Measurements from ENCODE around the gene NOC4L.

NOC4L gene

DNA sequence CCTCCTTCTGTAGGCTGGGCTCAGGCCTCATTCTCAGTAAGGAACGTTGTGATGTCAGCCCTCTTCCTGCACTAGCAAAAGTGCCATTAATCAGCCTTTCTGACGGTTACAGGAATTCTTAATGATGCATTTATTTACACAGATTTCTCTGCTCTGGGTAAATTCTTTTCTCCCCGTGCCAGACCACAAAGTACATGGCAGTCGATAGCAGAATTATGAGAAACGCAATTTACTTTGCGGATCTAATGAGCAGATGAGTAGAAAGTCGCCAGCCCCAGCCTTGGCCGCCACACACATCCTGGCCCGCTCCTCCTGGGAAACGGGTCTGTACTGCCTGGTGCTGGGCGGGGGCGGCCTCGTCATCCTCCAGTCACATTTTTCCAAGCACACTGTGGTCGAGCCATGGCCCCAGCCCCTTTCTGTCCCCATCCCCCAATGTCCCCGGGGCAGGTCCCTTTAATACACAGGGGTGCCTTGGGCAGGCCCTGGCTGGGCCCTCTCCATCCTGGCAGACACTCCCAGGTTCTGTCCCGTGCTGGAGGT is 25.9 kb downstream of the NOC4L start:
- DNase-seq, result no peak

DNA sequence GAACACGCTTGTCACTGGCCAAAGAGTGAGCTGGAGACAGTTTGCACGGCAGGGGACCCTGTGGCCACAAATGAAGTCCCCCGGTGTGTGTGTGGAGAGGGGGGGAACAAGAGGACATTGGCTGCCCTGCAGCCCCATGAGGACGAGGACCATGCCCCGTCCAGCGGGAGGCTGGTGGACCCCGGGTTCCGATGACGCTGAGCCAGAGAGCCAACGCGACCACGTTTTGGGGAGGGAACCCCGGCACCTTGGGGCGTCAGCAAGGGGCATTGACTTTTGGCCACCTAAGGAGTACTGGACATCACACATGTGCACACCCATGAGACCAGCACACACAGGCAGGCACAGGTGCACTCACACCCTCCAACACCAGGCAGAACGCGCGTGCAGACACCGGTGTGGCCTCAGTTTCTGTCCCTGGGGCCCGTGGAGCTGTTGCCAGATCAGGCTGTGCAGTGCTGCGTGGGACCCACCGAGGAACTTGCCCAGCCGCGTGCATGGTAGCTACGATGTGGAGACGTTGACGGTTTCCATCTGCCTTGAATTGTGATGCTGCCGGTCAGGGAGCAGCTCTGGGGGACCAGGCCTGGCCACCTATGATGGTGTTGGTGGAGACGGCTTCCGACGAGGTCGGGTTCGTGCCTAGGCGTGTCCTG is 26.5 kb downstream of the NOC4L start:
- no peak for DNase-seq

DNA sequence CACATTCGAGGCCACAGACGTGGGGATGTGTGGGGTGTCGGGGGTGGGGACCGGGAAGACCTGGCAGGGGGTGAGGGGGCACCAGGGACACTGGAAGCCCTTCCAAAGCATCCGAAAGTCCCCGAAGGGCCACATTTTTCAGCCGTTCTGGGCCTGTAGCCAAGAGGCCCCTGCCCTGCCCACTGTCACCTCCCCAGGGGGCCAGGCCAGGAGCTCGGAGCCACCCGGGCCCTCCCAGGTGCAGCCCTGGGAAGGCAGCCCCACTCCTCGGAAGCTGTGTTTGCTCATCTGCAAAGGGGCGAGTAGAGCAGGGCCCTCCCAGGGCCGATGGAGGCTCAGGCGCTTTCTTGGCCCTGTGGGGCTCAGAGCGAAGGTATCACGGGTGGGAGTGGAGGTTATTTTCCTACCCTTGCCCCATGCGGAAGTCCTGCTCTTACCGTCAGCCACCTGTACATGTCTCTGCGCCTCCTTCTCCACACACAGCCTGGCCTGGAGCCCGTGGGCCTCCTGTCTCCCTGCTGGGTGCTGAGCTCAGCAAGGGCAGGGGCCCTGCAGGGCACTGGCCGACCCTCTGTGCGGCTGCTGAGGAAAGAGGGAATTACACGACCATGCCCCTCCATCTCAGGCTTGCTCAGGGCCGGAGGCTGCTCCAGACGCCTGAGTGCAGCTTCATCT is 27.2 kb downstream of the NOC4L start:
- DNase-seq, result no peak

DNA sequence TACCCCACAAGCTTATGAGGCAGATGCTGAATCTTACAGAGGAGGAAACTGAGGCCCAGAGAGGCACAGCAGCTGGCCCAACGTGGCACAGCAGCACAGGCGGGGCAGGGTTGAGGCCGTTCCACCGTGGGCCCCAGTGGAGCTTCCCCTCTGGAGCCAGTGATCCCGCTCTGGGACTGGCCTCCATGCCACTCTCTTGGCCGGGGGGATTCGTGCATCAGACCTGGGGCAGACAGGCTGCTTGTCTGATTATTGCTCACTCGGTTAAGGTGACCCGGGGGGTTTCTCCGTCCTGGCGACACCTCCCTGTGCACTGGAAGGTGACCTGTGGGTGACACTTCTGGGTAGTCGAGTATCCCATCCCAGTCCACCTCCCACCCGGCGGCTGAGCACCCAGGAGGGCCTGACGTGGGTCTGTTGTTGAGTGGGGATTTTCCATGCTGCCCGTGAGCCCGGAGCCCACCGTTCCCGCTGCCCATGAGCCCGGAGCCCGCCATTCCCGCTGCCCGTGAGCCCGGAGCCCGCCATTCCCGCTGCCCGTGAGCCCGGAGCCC is 27.8 kb downstream of the NOC4L start:
- no peak for DNase-seq

DNA sequence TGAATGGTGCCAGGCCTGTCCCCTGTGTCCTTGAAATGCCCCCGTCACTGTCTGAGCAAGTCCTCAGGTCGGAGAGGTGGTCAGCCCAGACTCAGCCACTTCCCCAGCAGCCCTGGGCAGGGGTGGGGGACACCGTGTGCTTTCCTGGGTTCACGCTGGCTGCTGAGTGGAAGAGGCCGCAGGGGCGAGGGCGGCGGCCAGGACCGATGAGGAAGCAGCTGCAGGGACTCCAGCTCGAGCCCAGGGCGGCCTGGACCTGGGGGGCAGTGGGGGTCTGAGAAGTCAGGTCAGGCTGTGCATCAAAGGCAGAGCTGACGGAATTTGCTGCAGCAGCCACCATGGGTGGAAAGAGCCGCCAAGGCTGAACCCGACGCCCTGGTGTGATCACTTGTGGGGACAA is 28.4 kb downstream of the NOC4L start:
- DNase-seq, result no peak

DNA sequence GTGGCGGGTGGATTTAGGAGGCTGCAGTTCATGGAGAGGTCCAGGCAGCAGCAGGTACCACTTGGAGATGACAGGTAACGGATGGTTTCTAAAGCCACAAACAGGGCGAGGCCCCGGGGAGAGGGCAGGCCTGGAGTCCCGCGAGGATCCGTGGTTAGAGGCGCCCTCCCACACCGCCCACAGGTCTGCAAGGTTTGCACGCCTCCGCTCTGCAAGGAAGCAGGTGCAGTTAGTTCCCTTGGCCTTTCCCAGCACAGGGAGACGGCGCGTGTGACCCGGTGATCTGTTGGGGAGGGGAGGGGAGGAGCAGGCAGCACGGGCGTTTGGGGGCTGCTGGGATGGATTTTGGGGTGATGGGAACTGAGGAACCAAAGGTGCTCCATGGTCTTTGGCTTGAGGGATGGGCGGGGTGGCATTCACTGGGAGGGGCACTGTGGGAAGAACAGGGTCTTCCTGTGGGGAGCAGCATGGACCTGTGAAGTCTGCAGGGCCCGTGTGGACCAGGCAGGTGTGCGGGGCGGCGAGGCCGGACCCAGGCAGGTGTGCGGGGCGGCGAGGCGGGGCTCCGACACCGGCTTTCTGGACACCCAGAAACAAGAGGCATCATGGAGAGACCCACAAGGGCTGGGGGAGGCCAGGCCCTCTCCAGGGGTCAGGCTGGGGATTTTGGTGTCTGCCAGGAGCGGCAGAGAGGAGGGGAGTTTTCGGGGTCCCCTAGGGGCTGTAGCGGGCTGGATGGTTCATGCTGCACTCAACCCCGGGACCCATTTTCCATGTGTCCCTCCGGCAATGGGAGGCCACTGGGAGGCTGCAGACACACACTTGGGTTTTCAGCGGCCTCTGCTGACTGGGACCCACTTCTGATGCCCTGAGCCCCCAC is 29.1 kb downstream of the NOC4L start:
- DNase-seq, result no peak

DNA sequence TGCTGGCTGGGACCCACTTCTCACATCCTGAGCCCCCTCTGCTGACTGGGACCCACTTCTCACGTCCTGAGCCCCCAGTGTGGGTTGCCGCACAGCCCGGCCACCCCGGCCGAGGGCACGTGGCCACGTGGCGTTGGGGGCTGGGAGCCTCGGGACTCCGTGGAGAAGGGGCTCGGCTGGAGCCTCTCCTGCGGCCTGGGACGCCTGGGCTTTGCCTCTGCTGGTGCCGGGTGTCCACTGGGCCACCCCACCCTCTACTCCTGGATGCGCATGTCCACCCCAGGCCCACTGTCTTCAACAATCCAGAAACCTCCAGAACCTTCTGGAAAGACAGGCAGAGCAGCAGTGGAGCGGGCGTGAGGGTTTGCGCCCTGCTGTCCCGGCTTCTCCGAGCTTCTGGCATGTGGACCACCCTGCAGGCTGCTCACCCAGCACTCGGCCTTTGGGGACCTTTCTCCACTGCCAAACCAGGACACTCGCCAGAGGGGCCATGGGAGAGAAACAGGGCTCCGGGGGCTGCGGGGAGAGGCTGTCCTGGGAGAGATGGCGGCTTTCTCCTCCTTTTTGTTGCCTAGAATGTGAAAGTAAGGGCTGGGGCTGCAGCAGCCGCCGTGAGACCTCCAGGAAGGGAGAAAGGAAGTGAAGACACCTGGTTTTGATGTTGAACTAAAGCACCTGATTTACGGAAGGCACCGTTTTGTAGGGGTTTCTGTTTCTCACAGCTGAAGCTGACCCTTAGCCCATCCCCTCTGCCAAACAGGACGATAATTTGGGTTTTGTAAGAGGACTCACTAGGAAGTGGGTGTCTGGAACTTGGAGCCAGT is 30.0 kb downstream of the NOC4L start:
- DNase-seq, result no peak

DNA sequence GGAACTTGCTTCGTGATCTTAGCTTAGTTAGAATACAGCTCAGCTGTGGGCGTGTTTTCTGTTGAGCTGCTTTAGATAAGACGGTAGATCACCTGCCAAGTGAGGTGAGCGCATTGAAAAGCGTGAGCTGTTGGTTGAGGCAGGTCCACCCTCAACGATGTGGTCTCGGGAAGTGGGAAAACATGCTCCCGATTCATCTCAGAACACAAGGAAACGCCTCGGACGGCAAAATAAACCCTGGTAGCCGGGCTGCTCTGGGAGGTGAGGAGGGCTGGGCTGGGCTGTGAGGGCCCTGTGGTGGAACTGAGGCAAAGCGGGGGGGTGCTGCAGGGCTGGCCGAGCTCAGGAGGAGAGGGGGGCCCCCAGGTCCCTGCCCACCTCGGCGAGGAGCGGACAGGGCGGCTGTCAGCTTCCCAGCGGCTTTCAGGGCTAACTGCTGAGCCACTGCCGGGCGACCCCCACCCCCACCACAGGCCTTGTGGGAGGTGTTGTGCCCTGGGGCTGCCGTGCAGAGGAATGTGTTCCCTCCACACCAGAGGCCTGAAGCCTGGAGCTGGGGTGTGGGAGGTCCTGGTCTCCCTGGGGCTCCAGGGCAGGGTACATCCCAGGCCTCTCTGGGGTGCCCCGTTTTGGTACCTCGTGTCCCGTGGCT is 30.7 kb downstream of the NOC4L start:
- DNase-seq, result no peak

DNA sequence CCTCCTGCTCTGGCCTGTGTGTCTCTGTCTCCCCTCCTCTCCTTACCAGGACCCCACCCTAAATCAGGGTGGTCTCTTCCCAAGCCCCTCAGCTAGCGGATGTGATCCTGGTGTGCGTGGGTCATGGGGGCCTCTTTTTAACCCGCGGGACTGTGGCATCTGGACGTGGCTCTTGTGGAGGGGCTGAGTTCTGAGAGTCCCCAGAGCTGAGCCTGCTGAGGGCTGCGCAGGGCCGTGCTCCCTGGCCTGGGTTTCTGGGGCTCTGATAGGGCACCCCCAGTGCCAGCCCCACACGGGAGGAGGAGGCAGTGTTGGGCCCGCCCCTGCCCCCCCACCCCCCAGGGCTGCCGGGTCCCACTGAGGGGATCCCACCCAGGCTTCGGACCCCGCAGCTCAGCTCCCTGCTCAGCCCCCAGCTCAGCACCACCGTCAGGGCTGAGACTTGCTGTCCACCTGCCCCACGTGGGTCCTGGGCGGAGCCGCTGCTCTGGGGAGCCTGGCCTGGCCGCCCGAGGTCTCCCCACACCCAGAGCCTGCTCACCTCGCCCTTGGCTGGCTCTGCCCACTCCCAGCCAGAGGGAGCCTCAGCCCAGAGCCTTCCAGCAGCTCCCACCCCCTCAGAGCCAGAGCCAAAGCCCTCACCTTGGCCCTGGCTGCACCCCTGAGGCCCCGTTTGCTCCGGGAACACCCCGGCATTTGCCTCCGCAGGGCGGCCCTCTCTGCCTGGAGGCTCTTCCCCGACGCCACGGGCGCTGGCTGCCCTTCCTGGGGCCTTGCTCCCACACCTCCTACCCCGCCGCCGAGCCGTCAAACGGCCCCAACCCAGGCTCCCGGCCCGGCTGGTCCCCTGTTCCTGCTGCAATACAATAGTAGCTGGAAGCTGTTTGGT is 31.5 kb downstream of the NOC4L start:
- no peak for DNase-seq

DNA sequence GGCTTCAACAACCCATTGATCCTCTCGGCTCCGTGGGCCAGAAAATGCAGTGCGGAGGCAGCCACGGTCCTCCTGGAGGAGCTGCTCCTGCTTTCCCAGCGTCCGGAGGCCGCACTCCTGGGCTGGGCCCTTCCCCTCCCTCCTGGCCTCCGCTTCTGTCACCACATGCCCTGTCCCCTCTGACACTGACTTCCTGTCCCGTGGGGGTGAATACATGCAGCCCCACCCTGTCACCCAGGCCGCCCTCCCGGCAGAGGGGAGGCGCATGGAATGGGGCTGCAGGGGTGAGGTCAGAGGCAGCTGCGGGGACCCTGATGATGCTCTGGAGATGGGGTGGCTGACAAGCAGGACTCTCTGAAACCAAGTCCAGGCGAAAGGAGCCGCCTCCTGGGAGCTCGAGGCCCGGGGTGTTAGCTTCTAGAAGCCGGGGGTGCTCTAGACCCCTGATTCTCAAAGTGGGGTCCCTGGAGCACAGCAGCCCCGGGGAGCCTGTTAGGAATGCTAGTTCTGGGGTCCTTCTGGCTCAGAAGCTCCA is 32.2 kb downstream of the NOC4L start:
- DNase-seq, result no peak

DNA sequence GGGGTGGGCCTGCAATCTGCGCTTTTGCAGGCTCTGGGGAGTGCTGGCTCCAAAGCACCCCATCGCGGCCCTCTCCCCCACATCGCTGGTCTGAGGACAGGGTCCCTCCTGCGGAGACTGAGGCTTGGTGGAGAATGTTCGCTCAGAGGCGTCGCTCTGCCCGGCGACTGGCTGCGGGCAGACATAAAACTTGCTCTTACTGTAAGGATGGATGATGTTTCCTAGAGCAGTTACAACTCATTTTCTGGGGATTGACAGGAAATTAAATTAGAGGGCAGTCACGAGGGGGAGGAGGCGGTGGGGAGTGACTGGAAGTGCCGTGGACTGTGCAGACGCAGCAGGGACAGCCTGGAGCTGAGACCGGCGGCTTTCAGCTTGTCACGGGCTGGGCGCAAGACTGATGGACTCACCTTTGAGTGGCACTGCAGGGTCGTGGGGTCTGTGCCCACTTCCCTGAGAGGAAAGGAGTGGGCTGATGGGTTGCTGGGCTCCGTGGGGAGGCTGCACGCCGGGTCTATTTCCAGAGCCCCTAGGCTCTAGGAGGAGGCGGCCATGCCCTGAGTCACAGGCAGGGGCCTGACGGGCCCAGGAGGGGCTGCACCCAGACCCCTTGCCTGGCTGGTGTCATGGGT is 32.8 kb downstream of the NOC4L start:
- no peak for DNase-seq

DNA sequence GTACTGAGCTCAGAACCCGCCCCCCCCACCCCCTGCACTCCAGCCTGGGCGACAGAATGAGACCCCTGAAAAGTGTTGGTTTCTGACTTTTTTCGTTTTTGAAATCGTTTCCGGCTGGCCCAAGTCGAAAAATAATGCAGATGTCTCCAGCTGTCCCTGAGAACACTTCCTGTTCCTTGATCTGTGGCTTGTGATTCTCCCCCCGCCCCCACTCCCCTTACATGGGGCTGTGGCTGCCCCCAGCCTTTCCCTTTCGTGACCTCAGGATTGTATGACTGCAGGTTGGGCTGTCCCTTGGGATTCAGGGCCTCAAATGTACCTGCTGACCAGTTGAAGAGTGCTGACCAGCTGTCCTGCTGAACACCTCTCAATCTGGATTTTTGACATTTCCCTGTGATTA is 34.1 kb downstream of the NOC4L start:
- no peak for DNase-seq

DNA sequence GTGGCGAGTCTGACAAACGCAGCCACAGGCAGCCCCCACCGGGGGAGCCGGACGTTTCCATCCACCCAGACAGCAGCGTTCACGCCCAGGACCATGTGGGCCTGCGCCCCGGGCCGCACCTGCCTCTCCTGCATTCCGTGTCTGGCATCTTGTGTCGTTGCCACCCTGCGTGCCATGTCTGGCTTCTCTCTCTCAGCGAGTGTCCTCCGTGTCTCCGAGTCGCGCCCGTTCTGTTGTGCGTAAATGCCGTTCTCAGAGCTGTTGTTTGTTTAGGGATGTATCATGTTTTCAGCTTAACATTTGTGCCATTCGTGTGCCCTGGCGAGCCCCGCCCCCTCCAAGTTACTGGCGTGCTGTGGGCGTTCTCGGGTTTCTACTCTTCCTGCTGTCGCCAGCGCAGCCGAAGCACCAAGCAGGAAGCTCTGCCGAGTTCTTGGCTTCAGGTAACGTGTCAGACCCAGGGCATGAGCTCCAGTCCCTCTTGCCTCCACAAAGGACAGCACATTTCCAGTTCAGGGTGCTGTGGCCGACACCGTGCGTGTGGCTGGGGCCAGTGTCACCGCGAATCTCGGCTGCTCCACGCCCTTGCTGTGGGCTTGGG is 34.6 kb downstream of the NOC4L start:
- peak; percentile 73 for DNase-seq

DNA sequence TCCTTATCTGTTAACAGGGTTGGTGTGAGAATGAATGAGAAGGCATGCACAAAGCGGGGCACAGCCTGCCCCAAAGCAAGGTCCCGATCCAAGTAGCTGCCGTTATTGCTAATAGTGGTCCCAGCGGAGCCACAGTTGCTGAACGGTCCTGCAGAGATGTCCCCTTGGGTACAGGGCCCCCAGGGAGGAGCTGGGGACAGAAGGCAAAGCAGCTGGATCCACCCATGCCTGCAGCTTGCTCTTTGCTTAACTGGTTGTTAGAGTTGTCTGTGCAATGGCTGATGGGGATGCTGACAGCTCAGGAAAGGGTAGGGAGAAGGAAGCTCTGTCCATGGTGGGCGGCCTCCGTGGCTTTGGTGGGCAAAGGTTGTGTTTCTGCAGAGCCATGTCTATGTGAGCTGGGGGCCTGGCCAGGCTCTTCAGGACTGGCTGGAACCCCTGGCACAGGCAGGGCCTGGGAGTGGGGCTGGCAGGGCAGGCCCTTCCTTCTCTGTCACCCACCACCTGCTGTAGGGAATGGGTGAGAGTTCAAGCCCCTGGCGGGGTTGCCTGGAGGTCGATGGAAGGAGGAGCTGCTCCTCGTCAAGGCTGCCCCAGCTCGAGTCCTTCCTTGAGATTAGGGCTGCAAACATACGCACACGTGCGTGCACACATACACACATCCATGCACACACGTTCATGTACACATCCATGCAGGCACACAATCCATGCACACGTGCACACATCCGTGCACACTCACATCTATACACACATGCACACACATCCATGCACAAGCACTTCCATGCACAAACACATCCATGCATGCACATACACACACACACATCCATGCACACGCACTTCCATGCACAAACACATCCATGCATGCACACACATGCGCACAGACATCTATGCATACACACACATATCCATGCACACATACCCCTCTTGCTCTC is 35.4 kb downstream of the NOC4L start:
- no peak for DNase-seq

DNA sequence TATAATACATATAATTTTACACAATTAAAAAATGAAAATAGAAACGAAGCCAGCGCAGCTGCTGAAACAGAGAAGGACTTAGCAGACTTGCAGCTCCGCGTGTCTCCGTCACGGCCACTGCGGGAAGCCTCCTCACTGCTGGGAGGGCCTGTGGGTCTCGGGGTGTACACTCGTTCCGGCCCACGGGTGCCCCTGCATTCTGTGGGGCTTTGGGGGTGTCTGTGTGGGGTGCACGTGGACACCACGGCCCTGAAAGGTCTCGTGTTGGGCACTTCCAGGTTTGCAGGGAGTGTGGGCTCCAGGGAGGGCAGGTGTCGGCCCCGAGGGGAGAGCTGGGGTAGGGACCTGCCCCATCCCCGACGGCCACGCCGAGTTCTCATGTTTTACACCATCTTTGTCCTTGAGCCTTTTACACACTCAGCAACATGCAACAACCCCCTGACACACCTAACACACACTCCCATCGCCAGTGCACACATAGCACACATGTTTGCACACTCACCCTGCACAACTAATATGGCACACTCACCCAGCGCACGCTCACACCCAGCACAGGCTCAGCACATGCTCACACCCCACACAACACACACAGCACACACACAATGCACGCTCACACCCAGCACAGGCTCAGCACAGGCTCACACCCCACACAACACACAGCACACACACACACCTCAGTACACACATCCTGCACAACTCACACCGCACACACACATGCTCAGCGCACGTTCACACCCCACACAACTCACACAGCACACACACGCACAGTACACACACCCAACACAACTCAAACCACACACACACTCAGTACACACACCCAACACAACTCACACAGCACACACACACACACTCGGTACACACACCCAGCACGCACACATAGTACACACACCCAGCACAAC is 36.6 kb downstream of the NOC4L start:
- no peak for DNase-seq

DNA sequence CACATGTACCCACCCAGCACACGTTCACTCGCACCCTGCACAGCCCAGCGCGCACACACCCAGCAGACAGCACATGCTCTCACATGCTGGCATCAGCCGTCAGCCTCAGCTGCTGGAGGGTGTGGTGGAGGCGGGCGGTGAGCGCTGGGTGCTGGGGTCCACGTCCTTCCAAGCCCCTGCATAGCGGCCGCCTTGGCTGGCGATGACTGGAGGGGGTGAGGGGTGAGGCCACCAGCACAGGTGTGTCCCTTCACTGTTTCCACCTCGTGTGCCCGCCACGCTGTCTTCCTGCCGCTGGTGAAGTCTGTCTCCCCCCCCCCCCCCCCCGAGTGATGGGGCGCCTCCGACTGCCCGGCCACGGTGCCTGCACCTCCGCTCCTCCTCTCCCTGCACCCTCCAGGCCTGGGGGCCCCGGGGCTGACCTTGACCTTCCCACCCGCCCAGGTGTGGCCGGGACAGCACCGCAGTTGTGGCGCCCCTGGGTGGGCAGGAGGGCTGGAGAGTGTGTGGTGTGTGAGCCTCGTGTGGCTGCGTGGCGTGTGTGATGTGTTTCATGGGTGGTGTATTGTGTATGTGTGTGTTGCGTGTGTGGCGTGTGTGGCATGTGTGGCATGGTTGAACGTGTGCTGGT is 37.4 kb downstream of the NOC4L start:
- DNase-seq, result no peak

Data from central memory CD4-positive, alpha-beta T cell (primary cell).